ENCODE results near the gene ECI1. TPM values are rescaled to one million over a fixed set of nuclear protein-coding genes. Genes with fewer than 3 reads are reported as not detected.

The ECI1 gene
- total and polyA plus RNA-seq, 2 of the 13 experiments (the other 11 are each of a cell fraction or from before 2014, with no cell fraction given) = 82.0 to 102 TPM

- TF ChIP-seq HCFC1 (IDR thresholded peaks at IDR 0.05; ENCODE audit: low read depth, low read length) (peak; percentile 63), ZNF230 (CRISPR knock-in tag; IDR thresholded peaks at IDR 0.05) (peak; percentile 7; the same call in 1 of the 2 replicates), CREBL2 (CRISPR knock-in tag; IDR thresholded peaks at IDR 0.05; ENCODE audit: borderline replicate concordance) (peak; percentile 63; the same call in 1 of the 2 replicates), ELK4 (CRISPR knock-in tag; IDR thresholded peaks at IDR 0.05; ENCODE audit: borderline replicate concordance) (no peak), CENPT (CRISPR knock-in tag; IDR thresholded peaks at IDR 0.05; ENCODE audit: low read depth) (no peak), AHR (CRISPR knock-in tag; IDR thresholded peaks at IDR 0.05) (no peak), PRDM10 (CRISPR knock-in tag; IDR thresholded peaks at IDR 0.05; ENCODE audit: low read depth) (peak; percentile 58; the same call in 1 of the 2 replicates), PAWR (CRISPR knock-in tag; IDR thresholded peaks at IDR 0.05; ENCODE audit: borderline replicate concordance) (no peak), NFATC3 (CRISPR knock-in tag; IDR thresholded peaks at IDR 0.05) (peak; percentile 63; the same call in 1 of the 2 replicates), ZNF572 (CRISPR knock-in tag; IDR thresholded peaks at IDR 0.05) (no peak; the same call in 1 of the 2 replicates), KMT2A (CRISPR knock-in tag; IDR thresholded peaks at IDR 0.05) (peak; percentile 90), FOXK2 (IDR thresholded peaks at IDR 0.05) (no peak), ZBTB7B (CRISPR knock-in tag; IDR thresholded peaks at IDR 0.05) (no peak), TMF1 (CRISPR knock-in tag; IDR thresholded peaks at IDR 0.05; ENCODE audit: low read depth) (no peak; the same call in 1 of the 2 replicates), ZNF792 (CRISPR knock-in tag; IDR thresholded peaks at IDR 0.05) (peak; percentile 88), ZNF761 (CRISPR knock-in tag; conservative IDR thresholded peaks at IDR 0.05) (peak; percentile 78; the same call in 1 of the 2 replicates), GABPB1 (CRISPR knock-in tag; IDR thresholded peaks at IDR 0.05) (peak; percentile 93), ZBTB33 (CRISPR knock-in tag; IDR thresholded peaks at IDR 0.05) (peak; percentile 35; the same call in 1 of the 2 replicates), ZFP1 (CRISPR knock-in tag; IDR thresholded peaks at IDR 0.05) (no peak; the same call in 1 of the 2 replicates), ZNF343 (CRISPR knock-in tag; IDR thresholded peaks at IDR 0.05) (0 out of 2 replicates have a peak, but pooled peaks have one; percentile 57), POLR2A (IDR thresholded peaks at IDR 0.05; ENCODE audit: insufficient read depth in 1 of 2, low read depth in 2 of 2, low read length in 2 of 2) (peak; percentile 88 to 89), MAX (IDR thresholded peaks at IDR 0.05) (peak; percentile 92), SP5 (CRISPR knock-in tag; IDR thresholded peaks at IDR 0.05; ENCODE audit: borderline replicate concordance, low read depth) (peak; percentile 95), ZNF83 (CRISPR knock-in tag; IDR thresholded peaks at IDR 0.05; ENCODE audit: borderline replicate concordance) (no peak), ZNF569 (CRISPR knock-in tag; IDR thresholded peaks at IDR 0.05; ENCODE audit: borderline replicate concordance) (peak; percentile 92; the same call in 1 of the 2 replicates)
These were observed 28.0 kb downstream of the ECI1 start, which contains the start of gene E4F1 (continued) for GRCh38 chr16:2223221-2223941.

Measured in HepG2 (cell line).